AG09319 (cell line): ENCODE results near the gene HOXD10.

Experiments used
- DNase-seq: peaks from one replicate; pipeline ENCODE4 v3.0.0-alpha.2; 2010; ENCODE audit warnings: low read depth; ENCODE audit errors: extremely low read depth
- CTCF ChIP-seq: IDR thresholded peaks from 2 replicates; pipeline ENCODE4 v1.5.1; 2011; ENCODE audit warnings: low read depth, mild to moderate bottlenecking, inconsistent platforms, low read length, moderate library complexity

HOXD10 gene

GRCh38 chr2:176161825-176162626 lies 45.4 kb downstream of the HOXD10 start:
- no peak for TF ChIP-seq CTCF

GRCh38 chr2:176162911-176163671 lies 46.5 kb downstream of the HOXD10 start:
- no peak for DNase-seq
- no peak for TF ChIP-seq CTCF

More at GRCh38 chr2:176161825-176162626, 45.4 kb downstream of the HOXD10 start:
- no peak for DNase-seq

DNA sequence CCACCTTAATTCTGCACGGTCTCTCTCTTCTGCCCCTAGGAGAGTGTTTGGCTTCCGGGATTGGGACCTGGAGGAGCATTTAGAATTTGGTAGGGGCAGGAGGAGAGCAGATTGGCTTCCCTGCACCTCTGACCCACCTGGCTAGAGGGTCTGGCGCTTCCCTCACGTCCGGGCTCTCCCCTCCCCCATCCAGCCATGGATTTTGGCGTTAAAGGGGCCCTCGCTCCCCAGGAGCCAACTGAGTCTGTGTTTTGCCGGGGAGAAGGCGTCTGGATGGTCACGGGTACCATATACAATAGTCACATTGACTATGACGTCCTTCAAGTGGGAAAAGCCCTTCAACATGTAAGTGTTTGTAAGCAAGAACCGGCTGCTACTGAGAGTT lies 47.1 kb downstream of the HOXD10 start:
- DNase-seq, result no peak
- no peak for TF ChIP-seq CTCF

DNA sequence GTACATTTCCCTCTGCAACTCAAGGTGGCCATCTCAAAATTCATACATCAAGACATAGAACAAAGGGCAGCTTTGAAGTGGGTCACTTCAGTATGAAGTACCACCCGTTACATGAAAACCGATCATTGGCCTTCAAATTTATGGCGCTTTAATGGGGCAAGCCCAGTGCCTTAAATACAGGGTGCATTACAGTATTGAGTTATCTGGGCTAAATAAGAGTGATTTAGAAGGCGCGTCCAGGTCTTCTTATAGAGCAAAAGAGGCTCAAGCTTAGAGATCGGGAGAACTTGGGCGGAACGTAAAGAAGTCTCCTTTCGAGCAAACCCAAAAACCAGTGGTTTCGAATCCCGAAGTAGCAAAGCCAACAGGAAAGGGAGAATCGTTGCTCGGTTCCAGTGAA lies 47.6 kb downstream of the HOXD10 start:
- DNase-seq, result no peak
- no peak for TF ChIP-seq CTCF

DNA sequence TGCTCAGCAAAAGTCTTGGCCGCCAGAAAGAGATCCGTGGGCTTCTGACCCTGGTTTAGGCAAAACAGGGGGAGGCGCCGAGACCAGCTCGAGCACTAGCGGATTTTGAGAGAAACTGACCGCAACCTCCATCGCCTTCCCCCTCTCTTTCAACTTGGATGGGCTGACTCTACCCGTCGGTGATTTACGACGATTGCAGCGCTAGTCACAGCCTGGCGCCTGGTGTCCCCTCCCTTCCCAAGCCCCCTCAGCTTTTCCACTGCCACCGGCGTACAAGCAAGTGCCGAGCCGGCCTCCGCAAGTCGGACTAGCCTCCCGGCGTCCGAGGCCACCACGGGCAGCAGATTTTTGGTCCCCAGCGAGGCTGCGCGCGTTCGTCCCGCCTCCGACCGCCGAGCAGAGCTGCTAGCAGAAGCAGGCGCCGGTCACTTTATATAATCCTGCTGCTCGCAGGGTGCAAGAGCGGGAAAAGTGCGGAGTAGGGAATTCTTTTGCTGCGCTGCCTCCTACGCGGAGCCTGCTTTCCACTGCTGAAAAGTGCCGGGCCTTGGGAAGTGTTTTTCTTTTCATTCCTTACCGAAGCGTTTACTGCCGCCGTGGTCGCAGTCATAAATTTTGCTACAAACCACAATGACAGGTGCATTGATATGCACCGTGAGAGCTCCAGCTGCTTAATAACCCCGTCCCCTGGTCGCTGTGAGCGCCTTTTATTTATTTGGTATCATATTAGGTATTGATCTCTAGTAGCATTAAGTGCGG lies 48.2 kb downstream of the HOXD10 start:
- DNase-seq, result no peak
- no peak for TF ChIP-seq CTCF

GRCh38 chr2:176165370-176166050 lies 48.9 kb downstream of the HOXD10 start:
- DNase-seq, result no peak
- TF ChIP-seq CTCF, result no peak
